ENCODE results near the gene IFI44.

IFI44 gene, protein sequence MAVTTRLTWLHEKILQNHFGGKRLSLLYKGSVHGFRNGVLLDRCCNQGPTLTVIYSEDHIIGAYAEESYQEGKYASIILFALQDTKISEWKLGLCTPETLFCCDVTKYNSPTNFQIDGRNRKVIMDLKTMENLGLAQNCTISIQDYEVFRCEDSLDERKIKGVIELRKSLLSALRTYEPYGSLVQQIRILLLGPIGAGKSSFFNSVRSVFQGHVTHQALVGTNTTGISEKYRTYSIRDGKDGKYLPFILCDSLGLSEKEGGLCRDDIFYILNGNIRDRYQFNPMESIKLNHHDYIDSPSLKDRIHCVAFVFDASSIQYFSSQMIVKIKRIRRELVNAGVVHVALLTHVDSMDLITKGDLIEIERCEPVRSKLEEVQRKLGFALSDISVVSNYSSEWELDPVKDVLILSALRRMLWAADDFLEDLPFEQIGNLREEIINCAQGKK

DNA sequence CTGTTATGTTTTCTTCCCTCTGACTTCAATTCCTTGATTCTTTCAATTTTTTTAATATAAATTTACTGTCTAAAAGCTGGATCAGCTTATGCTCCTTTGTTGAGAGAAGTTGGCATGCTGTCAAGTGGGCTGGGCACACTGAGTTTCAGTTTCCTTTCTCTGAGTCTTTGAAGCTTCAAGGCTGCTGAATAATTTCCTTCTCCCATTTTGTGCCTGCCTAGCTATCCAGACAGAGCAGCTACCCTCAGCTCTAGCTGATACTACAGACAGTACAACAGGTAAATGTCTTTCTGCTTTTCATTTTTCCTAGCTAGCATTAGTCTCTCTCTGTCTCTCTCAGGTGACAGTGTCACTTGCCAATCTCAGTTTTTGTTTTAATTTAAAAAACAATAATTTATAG lies at the start of gene IFI44:
IFI44 (plus strand) TSS at position 204 of the 400 bp plus-strand sequence. CDS start 365 bp downstream, outside the sequence.
- DNase-seq (ENCODE audit: low read depth in 2 of 2), result peak; percentile 32 to 36

DNA sequence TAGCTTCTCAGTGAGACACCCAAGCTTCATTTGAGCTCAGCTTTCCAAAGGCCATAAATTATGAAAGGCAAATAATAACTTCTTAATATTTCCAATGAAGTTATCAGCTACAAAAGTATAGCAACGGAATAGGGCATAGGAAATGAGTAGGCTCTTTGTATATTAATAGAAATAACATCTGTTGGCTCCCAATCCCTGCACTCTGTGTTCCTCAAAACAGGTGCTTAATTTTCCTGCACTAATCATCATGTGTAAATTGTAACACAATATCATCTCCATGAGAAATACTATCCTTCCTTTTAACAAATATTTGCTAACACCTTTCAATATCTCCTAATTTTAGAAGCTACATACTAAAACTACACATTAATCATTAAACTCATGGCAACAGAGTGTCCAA lies 48.6 kb upstream of the IFI44 start:
- DNase-seq (ENCODE audit: low read depth in 2 of 2), result no peak

DNA sequence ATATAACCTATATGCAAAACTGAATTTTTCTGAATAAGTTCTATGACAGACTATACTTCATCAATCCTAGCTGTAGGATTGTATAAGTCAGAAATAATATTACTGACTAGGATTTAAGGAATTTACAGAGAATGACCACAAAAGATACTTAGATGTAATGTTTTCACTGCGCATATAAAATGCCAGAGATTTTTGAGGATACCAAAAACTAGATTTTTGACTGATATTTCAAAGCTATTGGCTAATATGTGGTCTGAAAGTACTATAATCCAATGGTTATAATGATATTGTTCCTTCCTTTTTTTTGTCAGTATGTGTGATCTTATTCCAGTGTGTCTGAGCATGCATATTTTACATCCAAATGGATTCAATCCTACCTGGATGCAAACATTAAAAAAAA lies 46.4 kb upstream of the IFI44 start:
- no peak for DNase-seq (ENCODE audit: low read depth in 2 of 2)

DNA sequence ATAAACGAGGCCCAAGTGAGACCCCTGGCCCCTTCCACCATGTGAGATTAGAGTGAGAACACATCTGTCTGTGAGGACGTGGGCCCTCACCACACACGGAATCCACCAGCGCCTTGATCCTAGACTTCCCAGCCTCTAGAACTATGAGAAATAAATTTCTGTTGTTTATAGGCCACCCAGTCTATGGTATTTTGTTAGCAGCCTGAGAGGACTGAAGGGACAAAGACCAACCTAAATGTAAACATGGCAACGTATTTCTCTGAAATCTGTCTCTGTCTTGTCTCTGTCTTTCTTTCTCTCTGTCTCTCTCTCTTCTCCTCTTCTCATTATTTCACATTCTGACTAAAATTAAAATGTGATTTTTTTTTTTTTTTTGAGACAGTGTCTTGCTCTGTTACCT lies 45.0 kb upstream of the IFI44 start:
- DNase-seq (ENCODE audit: low read depth in 2 of 2), result no peak

DNA sequence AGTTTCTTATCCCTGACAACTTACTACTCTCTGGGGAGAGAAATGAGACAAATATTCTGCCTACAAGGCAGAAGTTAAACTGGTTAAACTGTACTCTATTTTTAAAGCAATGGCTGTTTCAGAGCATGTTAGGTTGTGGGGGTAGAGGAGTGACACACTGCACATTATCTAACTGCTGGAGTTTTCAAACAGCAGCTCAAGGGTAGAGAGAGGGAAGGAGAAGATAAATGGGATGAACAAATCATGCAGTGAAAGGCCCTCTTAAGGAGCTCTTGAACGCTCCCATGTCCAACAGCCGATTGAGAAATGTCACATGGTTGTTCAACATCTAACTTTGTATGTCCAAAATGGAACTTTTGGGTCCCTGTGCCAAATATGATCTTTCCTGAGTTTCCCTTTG lies 43.4 kb upstream of the IFI44 start:
- no peak for DNase-seq (ENCODE audit: low read depth in 2 of 2)

DNA sequence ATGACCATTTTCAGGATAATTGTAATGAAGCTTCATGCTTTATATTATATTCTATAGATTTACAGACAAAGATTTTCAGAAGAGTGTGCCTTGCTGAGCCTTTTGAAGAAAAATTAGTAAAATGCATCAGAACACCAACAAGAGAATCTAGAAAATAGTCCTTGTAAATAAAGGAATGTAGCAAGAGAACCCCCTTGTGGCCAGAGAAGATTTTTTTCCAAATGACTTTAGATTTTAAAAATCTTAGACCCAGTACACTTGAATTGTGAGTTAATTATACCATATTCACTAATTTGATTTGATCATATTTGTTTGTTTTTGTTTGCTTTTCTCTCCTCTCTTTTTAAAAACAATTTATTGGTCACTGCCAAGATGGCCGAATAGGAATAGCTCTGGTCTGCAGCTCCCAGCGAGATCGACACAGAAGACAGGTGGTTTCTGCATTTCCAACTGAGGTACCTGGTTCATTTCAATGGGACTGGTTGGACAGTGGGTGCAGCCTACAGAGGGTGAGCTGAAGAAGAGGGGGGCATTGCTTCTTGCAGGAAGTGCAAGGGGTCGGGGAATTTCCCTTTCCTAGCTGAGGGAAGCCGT lies 42.2 kb upstream of the IFI44 start:
- DNase-seq (ENCODE audit: low read depth in 2 of 2), result no peak

DNA sequence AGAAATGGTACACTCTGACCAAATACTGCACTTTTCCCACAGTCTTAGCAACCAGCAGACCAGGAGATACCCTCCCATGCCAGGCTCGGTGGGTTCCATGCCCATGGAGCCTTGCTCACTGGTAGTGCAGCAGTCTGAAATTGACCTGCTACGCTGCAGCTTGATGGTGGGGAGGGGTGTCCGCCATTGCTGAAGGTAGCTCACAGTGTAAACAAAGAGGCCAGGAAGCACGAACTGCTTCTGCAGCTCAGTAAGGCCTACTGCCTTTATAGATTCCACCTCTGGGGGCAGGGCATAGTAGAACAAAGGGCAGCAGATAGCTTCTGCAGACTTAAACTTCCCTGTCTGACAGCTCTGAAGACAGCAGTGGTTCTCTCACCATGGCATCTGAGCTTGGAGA lies 41.7 kb upstream of the IFI44 start:
- no peak for DNase-seq (ENCODE audit: low read depth in 2 of 2)

DNA sequence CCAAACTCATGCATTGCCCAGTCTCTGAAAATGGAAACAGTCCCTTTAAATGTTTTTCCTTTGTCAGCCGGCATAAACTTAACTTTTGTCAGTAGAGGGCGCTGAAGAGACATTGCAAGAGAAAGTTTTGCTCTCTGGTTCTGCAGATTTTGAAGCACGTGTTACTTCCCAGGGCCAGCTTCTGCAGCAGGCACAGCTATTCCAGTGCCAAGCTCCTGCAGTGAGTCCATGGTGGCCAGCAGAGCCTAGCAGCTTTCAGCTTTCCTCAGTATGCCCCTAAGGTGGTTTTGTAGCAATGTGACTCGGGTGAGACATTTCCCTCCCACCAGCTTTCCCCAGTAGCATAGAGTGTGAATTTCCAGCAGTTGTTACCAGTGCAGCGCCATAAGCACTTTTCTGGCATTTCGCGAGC lies 32.0 kb upstream of the IFI44 start:
- peak in 1 of 2 donors; percentile 9 for DNase-seq (ENCODE audit: low read depth in 2 of 2)

DNA sequence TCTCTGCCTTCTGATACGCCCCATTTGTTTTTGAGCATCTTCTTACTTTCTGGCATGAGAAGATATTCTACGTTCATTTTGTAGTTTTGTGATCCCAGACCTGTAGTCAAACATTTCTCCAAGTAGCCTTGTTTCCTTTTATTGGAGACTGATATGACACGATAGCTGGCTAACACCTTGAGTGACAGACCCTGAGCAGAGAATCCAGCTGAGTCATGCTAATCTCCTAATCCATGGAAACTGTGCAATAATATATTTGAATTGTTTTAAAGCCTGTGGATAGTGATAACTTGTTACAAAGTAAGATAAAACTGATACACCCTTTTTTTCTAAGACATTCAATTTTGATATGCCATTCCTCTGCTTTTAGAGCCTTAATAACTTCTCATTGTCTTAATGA lies 30.6 kb upstream of the IFI44 start:
- no peak for DNase-seq (ENCODE audit: low read depth in 2 of 2)

DNA sequence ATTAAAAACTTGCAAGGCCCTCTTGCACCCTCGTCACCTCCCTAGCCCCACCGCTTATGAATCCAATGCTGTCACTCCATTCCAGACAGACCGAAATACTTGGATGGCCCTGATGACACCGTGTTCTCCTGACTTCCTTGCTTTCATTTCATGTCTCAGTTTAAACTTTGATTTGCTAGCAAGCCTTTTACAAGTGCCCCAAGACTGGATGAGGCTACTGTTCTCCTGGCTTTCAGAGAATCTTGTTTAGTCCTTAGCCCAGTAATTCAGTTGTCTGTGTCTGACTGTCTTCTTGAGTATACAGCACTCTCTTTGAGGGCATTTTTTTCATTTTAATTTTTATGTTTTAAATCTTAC lies 30.2 kb upstream of the IFI44 start:
- DNase-seq (ENCODE audit: low read depth in 2 of 2), result no peak

DNA sequence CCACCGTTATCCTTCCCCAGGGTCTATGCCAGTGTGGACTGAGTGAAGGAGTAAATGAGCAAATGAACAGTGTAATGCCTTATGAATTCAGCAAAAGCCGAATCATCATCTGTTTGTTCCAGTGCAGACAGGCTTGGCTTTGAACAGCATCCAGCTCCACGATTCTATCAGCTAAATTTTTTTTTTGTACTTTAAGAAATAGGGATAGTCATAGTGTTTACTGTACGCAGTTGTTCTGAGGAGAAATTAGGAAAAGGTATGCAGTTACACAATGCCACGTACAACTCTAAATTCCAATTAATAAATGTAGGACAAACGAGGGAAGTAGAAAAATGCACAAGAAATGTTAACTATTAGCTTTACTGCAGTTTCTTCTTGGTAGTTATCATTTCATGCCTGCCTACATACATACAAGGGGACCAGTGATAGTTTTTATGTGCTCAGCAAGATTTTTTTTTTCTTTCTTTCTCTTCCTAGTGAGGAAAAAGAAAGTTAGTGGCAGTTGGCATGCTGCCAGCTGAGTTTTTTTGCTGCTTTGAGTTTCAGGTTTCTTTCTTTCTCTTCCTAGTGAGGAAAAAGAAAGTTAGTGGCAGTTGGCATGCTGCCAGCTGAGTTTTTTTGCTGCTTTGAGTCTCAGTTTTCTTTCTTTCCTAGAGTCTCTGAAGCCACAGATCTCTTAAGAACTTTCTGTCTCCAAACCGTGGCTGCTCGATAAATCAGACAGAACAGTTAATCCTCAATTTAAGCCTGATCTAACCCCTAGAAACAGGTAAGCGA lies 29.6 kb upstream of the IFI44 start, which contains the start of gene IFI44L:
IFI44L (plus strand) TSS at position 646 of the 777 bp plus-strand sequence. CDS start 7,468 bp downstream, outside the sequence.
- peak; percentile 12 to 38 for DNase-seq (ENCODE audit: low read depth in 2 of 2)

DNA sequence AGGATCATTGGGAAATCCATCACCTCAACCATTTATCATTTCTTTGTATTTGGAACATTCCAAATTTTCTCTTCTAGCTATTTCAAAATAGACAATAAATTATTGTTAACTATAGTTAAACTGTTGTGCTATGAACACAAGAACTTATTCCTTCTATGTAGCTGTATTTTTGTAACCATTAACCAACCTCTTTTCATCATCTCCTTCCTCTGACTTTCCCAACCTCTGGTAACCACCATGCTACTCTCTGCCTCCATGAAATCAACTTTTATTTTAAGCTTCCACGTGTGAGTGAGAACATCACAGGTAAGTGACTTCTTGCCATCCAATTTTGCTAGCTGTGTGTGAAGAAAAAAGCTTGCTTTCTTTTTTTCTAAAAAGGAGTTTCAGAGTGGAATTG lies 29.0 kb upstream of the IFI44 start:
- no peak for DNase-seq (ENCODE audit: low read depth in 2 of 2)

DNA sequence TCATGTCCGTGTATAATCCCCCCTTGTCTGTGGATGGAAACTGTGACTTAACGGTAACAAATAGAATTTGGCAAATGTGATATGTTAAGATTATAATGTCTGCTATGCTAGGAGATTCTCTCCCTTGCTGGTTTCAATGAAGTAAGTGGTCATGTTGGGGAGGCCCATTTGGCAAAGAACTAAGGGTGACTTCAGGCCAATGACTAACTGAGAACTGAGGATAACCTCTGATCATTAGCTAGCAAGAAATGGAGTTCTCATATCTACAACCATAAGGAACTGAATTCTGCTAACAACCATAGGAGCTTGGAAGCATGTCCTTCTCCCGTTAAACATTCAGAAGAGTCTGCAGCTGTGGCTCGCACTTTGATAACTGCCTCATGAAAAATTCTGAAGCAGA lies 27.1 kb upstream of the IFI44 start:
- no peak for DNase-seq (ENCODE audit: low read depth in 2 of 2)

DNA sequence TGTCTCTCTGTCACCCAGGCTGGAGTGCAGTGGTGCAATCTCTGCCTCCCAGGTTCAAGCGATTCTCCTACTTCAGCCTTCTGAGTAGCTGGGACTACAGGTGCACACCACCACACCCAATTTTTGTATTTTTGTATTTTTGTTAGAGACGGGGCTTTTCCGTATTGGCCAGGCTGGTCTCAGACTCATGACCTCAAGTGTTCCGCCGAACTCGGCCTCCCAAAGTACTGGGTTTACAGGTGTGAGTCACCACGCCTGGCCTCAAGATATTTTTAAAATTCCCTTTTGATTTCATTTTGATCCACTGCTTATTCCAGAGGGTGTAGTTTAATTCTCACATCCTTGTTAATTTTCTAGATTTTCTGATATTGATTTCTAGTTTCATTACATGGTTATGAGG lies 25.6 kb upstream of the IFI44 start:
- DNase-seq (ENCODE audit: low read depth in 2 of 2), result no peak

DNA sequence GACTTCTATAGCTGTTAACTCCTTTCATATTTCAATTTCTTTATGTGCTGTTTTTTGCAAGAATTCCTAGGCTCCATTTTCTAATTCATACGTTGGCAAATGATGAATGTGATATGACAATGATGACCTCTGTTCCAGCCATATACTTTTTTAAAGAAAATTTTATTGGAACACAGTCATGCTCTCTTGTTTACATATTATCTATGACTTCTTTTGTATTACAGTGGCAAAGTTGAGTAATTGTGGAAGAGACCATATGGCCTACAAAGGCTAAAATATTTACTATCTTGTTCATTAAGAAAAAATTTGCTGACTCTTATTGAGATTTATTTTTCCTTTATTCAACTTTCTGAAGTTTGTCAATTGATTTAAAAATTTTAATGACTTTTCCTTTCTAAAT lies 22.3 kb upstream of the IFI44 start:
- DNase-seq (ENCODE audit: low read depth in 2 of 2), result no peak

DNA sequence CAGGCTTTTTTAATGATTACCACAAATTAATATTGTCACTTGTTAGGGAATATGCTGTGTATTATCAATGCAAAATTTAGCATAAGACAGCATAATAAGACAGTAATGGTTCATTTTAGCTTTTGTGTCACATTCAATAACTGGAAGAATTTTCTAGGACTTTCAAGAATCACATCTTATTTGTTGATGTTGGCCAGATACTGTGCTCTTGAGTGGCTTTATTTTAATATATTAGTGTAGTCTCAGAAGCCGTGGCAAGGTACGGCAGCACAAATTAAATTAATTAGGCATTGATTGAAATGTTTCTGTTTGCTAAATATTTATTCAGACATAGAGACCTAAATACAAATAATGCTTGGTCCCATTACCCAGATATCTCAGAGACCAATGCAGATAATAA lies 19.0 kb upstream of the IFI44 start:
- no peak for DNase-seq (ENCODE audit: low read depth in 2 of 2)

DNA sequence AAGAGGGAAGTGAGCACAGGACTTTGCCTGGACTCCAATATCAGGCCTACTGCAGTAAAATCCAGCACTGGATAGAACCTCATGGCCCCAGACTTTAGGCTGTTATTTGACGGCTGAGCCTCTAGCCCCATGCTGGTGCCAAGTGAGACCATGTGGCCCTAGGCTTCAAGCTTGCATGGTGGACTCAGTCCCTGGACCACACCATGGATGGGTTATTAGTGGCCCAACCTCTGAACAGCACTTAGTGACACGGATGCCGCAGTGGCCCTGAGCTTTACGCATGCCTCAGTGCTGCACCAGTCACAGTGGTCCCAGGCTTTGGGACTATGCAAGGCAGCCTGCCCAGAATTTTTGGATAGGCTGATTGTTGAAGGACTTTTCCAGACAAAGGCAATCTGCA lies 16.4 kb upstream of the IFI44 start:
- no peak for DNase-seq (ENCODE audit: low read depth in 2 of 2)

DNA sequence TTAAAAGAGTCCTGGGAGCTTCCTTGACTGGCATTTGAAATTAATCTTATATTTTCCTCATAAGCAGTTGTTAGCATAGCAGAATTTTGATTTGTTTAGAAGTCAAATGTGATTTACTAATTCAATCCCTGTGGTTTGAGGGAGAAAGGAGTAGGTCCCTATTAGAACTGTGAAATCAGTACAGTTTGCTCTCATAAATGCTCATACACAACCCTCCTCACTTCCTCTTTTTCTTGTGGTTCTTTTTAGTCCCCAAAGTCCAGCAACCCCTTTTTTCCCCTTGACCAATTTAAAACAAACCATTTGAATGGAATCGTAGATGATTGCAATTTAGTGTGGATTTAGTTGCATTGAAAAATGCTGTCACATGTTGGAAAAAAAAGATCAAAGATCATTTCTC lies 9.2 kb upstream of the IFI44 start:
- no peak for DNase-seq (ENCODE audit: low read depth in 2 of 2)

DNA sequence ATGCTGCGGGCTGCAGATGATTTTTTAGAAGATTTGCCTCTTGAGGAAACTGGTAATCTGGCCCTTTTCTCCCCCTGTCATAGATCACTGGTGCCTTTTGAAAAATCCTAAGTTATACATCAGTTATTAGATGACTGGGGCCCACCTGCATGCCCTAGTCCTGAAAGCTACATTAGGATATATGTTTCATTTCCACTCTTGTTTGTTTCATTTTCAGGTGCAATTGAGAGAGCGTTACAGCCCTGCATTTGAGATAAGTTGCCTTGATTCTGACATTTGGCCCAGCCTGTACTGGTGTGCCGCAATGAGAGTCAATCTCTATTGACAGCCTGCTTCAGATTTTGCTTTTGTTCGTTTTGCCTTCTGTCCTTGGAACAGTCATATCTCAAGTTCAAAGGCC lies 8.1 kb upstream of the IFI44 start:
- no peak for DNase-seq (ENCODE audit: low read depth in 2 of 2)

DNA sequence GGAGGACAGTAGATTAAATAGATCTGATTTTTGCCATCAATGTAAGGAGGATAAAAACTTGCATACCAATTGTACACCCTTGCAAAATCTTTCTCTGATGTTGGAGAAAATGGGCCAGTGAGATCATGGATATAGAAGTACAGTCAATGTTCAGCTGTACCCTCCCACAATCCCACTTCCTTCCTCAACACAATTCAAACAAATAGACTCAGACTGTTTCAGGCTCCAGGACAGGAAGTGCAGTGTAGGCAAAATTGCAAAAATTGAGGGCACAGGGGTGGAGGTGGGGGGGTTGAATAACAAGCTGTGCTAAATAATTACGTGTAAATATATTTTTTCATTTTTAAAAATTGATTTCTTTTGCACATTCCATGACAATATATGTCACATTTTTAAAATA lies 3.9 kb upstream of the IFI44 start:
- no peak for DNase-seq (ENCODE audit: low read depth in 2 of 2)

DNA sequence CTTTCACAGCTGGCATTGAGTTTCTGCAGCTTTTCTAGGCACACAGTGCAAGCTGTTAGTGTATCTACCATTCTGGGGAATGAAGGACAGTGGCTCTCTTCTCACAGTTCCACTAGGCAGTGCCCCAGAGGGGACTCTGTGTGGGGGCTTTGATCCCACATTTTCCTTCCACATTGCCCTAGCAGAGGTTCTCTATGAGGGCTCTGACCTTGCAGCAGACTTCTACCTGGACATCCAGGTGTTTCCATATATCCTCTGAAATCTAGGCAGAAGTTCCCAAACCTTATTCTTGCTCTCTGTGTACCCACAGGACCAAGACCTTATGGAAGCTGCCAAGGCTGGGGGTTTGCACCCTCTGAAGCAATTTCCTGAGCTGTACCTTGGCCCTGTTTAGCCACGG lies 2.4 kb upstream of the IFI44 start:
- DNase-seq (ENCODE audit: low read depth in 2 of 2), result no peak

DNA sequence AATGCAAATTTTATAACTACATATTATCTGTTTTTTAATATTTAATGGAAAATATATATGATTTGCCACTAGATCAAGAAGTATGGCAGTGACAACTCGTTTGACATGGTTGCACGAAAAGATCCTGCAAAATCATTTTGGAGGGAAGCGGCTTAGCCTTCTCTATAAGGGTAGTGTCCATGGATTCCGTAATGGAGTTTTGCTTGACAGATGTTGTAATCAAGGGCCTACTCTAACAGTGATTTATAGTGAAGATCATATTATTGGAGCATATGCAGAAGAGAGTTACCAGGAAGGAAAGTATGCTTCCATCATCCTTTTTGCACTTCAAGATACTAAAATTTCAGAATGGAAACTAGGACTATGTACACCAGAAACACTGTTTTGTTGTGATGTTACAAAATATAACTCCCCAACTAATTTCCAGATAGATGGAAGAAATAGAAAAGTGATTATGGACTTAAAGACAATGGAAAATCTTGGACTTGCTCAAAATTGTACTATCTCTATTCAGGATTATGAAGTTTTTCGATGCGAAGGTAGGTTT lies 556 bp downstream of the IFI44 start:
- no peak for DNase-seq (ENCODE audit: low read depth in 2 of 2)
